IMR-90 (cell line): ENCODE data around the gene SHLD1. TPM values are rescaled to one million over a fixed set of nuclear protein-coding genes. Genes with fewer than 3 reads are reported as not detected.

ENCODE experiments used
- ATAC-seq: fragments of 200-7000 bp; cut with Tn5 transposase; 2 replicates; pipeline ENCODE4 v1.9.1; 2020; ENCODE audit warnings: low read depth, mild to moderate bottlenecking, moderate library complexity
- BruUV-seq: library from RNA; stranded (reverse); fragments of 400-500 nt; replicated peaks from 2 replicates; lab custom pipeline; 2021; lab: Mats Ljungman, UMichigan
- CTCF ChIA-PET: fragments of 300-600 bp; formaldehyde crosslinking; extraction: SDS; loops from one replicate; lab custom pipeline; 2021; ENCODE audit warnings: antibody characterized with exemption; lab: Yijun Ruan, JAX
- POLR2A ChIA-PET: fragments of 300-600 bp; sonication (Branson Sonifier 250); formaldehyde crosslinking; loops from one replicate; lab custom pipeline; 2022; ENCODE audit warnings: antibody characterized with exemption; ENCODE audit not compliant: unreplicated experiment; lab: Charles Lee
- DNase-seq: peaks from one replicate; pipeline ENCODE4 v3.0.0; 2013
- H2AFZ ChIP-seq: replicated peaks from 2 replicates; pipeline ENCODE3; 2013; ENCODE audit warnings: low read length, mild to moderate bottlenecking; ENCODE audit not compliant: poor library complexity
- H2AK5ac ChIP-seq: 2 replicates; pipeline ENCODE4 v1.6.1; 2013; ENCODE audit warnings: low read depth, low read length, inconsistent platforms
- H2AK9ac ChIP-seq: replicated peaks from 2 replicates; pipeline ENCODE3; 2013; ENCODE audit warnings: mild to moderate bottlenecking, low read depth, low read length, moderate library complexity; ENCODE audit not compliant: poor library complexity
- H2BK120ac ChIP-seq: 2 replicates; pipeline ENCODE4 v1.6.1; 2013; ENCODE audit warnings: low read depth, low read length, inconsistent platforms
- H2BK15ac ChIP-seq: 3 replicates; pipeline ENCODE4 v1.6.1; 2013; ENCODE audit warnings: low read depth, low read length, inconsistent platforms
- H2BK20ac ChIP-seq: 2 replicates; pipeline ENCODE4 v1.6.1; 2013; ENCODE audit warnings: low read depth, mild to moderate bottlenecking, inconsistent platforms, low read length, moderate library complexity
- H2BK5ac ChIP-seq: 2 replicates; pipeline ENCODE4 v1.6.1; 2013; ENCODE audit warnings: mild to moderate bottlenecking, low read depth, low read length, inconsistent platforms; ENCODE audit not compliant: poor library complexity, severe bottlenecking
- H3K14ac ChIP-seq: replicated peaks from 2 replicates; pipeline ENCODE4 v1.6.1; 2013; ENCODE audit warnings: low read depth, low read length, inconsistent platforms
- H3K18ac ChIP-seq: 2 replicates; pipeline ENCODE4 v1.6.1; 2013; ENCODE audit warnings: low read depth, low read length, control low read depth
- H3K23ac ChIP-seq: 2 replicates; pipeline ENCODE4 v1.6.1; 2013; ENCODE audit warnings: low read depth, low read length, inconsistent platforms
- H3K27ac ChIP-seq: 2 replicates; pipeline ENCODE4 v1.5.1; 2013; ENCODE audit warnings: mild to moderate bottlenecking, control low read depth, low read length; ENCODE audit not compliant: insufficient read depth
- H3K27me3 ChIP-seq: 2 replicates; pipeline ENCODE4 v1.6.1; 2013; ENCODE audit warnings: low read length; ENCODE audit not compliant: control insufficient read depth, insufficient read depth
- H3K36me3 ChIP-seq: 2 replicates; pipeline ENCODE4 v1.6.1; 2013; ENCODE audit warnings: low read length, mixed read lengths; ENCODE audit not compliant: control insufficient read depth, insufficient read depth
- H3K4ac ChIP-seq: 2 replicates; pipeline ENCODE4 v1.6.1; 2013; ENCODE audit warnings: low read depth, low read length, inconsistent platforms
- H3K4me1 ChIP-seq: 2 replicates; pipeline ENCODE4 v1.6.1; 2013; ENCODE audit warnings: low read length, mixed read lengths; ENCODE audit not compliant: control insufficient read depth, insufficient read depth
- H3K4me2 ChIP-seq: 2 replicates; pipeline ENCODE4 v1.6.1; 2013; ENCODE audit warnings: low read depth, mild to moderate bottlenecking, control low read depth, low read length, moderate library complexity
- H3K4me3 ChIP-seq: 2 replicates; pipeline ENCODE4 v1.5.1; 2013; ENCODE audit warnings: low read depth, mild to moderate bottlenecking, control low read depth, low read length, moderate library complexity; ENCODE audit not compliant: insufficient read depth
- H3K56ac ChIP-seq: 2 replicates; pipeline ENCODE4 v1.6.1; 2013; ENCODE audit warnings: low read length, inconsistent platforms; ENCODE audit not compliant: insufficient read depth; ENCODE audit errors: extremely low read depth
- H3K79me1 ChIP-seq, 2 experiments: 2 replicates each; pipeline ENCODE4 v1.6.1; 2013; ENCODE audit warnings: low read length in 2 of 2, inconsistent platforms in 1 of 2, low read depth in 1 of 2
- H3K9ac ChIP-seq: 2 replicates; pipeline ENCODE4 v1.6.1; 2013; ENCODE audit warnings: low read depth, low read length, control low read depth
- H3K9me1 ChIP-seq: 2 replicates; pipeline ENCODE4 v1.6.1; 2013; ENCODE audit warnings: low read length, inconsistent platforms; ENCODE audit not compliant: insufficient read depth
- H3K9me3 ChIP-seq: 2 replicates; pipeline ENCODE4 v1.6.1; 2013; ENCODE audit warnings: low read length; ENCODE audit not compliant: control insufficient read depth, insufficient read depth
- H4K20me1 ChIP-seq: 2 replicates; pipeline ENCODE4 v1.6.1; 2013; ENCODE audit warnings: low read length, inconsistent platforms; ENCODE audit not compliant: insufficient read depth
- H4K5ac ChIP-seq: 2 replicates; pipeline ENCODE4 v1.6.1; 2013; ENCODE audit warnings: mild to moderate bottlenecking, low read depth, low read length, control low read depth
- H4K8ac ChIP-seq, 2 experiments: 2 replicates each; pipeline ENCODE4 v1.6.1; 2013; ENCODE audit warnings: low read depth in 2 of 2, low read length in 2 of 2, control low read depth in 1 of 2, inconsistent platforms in 1 of 2
- H4K91ac ChIP-seq: 2 replicates; pipeline ENCODE4 v1.6.1; 2013; ENCODE audit warnings: low read depth, low read length, inconsistent platforms; ENCODE audit not compliant: insufficient read depth
- BHLHE40 ChIP-seq: fragments of 150-350 bp; IDR thresholded peaks from 2 replicates; pipeline ENCODE4 v1.6.1; 2016; ENCODE audit warnings: mild to moderate bottlenecking, low read depth, low read length
- CEBPB ChIP-seq: IDR thresholded peaks from 2 replicates; pipeline ENCODE4 v1.6.1; 2012; ENCODE audit warnings: low read depth, low read length, improper control_type of control experiment
- FOS ChIP-seq: fragments of 150-350 bp; IDR thresholded peaks from 2 replicates; pipeline ENCODE4 v1.6.1; 2016; ENCODE audit warnings: low read depth, low read length
- MAFK ChIP-seq: IDR thresholded peaks from 2 replicates; pipeline ENCODE4 v1.6.1; 2012; ENCODE audit warnings: low read depth, low read length, improper control_type of control experiment
- MAZ ChIP-seq: IDR thresholded peaks from 2 replicates; pipeline ENCODE4 v1.6.1; 2012; ENCODE audit warnings: low read depth, mild to moderate bottlenecking, low read length, improper control_type of control experiment, moderate library complexity, borderline replicate concordance
- MXI1 ChIP-seq: IDR thresholded peaks from 2 replicates; pipeline ENCODE4 v1.6.1; 2012; ENCODE audit warnings: low read depth, mild to moderate bottlenecking, low read length, moderate library complexity, borderline replicate concordance
- NFE2L2 ChIP-seq: fragments of 150-350 bp; IDR thresholded peaks from 2 replicates; pipeline ENCODE4 v1.6.1; 2016; ENCODE audit warnings: low read depth, mild to moderate bottlenecking, low read length
- POLR2A ChIP-seq: IDR thresholded peaks from 2 replicates; pipeline ENCODE4 v1.6.1; 2012; ENCODE audit warnings: mild to moderate bottlenecking, low read depth, low read length
- RAD21 ChIP-seq: IDR thresholded peaks from 2 replicates; pipeline ENCODE4 v1.6.1; 2012; ENCODE audit warnings: low read length, improper control_type of control experiment
- RCOR1 ChIP-seq: IDR thresholded peaks from 2 replicates; pipeline ENCODE4 v1.6.1; 2012; ENCODE audit warnings: mild to moderate bottlenecking, low read length, improper control_type of control experiment; ENCODE audit not compliant: insufficient replicate concordance
- RFX5 ChIP-seq: IDR thresholded peaks from 2 replicates; pipeline ENCODE4 v1.8.0; 2012; ENCODE audit warnings: low read depth, mild to moderate bottlenecking, low read length, moderate library complexity
- SMC3 ChIP-seq: fragments of 150-350 bp; IDR thresholded peaks from 2 replicates; pipeline ENCODE4 v1.6.1; 2016; ENCODE audit warnings: low read depth, mild to moderate bottlenecking, antibody characterized with exemption, low read length, moderate library complexity
- WGBS, 2 experiments: methylation state at CpG; one replicate each; pipeline versions ENCODE4 v1.1.5 to v1.1.7; 2013; ENCODE audit warnings: missing lambda C conversion rate in 2 of 2; ENCODE audit not compliant: insufficient read length in 1 of 2; ENCODE audit errors: extremely low coverage in 2 of 2; 5-methylcytosine and 5-hydroxymethylcytosine counted together
- dilution Hi-C: fragments of 300-500 bp; cut with HindIII; formaldehyde crosslinking; loops from one replicate; pipeline ENCODE4 v1.14.3; 2018; ENCODE audit warnings: low sequenced_read_pairs; ENCODE audit not compliant: unreplicated experiment
- in situ Hi-C: fragments of 300-500 bp; cut with MboI; formaldehyde crosslinking; loops from 3 replicates; pipeline ENCODE4 v1.14.3; 2019; ENCODE audit warnings: low sequenced_read_pairs, inconsistent platforms, mixed read lengths
- intact Hi-C: fragments of 100-400 bp; cut with micrococcal nuclease; formaldehyde crosslinking; loops from 2 replicates; pipeline ENCODE4 v1.10.0; 2022
- polyA plus RNA-seq, 3 experiments: library from polyadenylated mRNA; depleted of rRNA; stranded (reverse); fragments of >200 nt; gene quantifications; 2 replicates each; pipeline ENCODE4 v1.2.3, GENCODE V29; 2012; ENCODE audit warnings: low replicate concordance in 1 of 3
- total RNA-seq: library from RNA; depleted of rRNA; stranded (reverse); fragments of >200 nt; gene quantifications from 2 replicates; pipeline ENCODE4 v1.2.3, GENCODE V29; 2012
- TF ChIP-seq, protein P1 (sequence below): conservative IDR thresholded peaks from 2 replicates; pipeline ENCODE4 v1.5.1; 2012; ENCODE audit warnings: mild to moderate bottlenecking, low read depth, low read length, improper control_type of control experiment
- TF ChIP-seq, protein P2 (sequence below): fragments of 150-350 bp; IDR thresholded peaks from 2 replicates; pipeline ENCODE4 v1.6.1; 2016; ENCODE audit warnings: low read depth, mild to moderate bottlenecking, low read length, moderate library complexity, borderline replicate concordance
- TF ChIP-seq, protein P3 (sequence below): fragments of 150-350 bp; IDR thresholded peaks from 2 replicates; pipeline ENCODE4 v1.6.1; 2017; ENCODE audit warnings: mild to moderate bottlenecking, antibody characterized with exemption, low read length, low read depth

The SHLD1 gene
- total and polyA plus RNA-seq, 2 of the 4 experiments (the other 2 are of a cell fraction), result 2.6 to 3.0 TPM

DNA sequence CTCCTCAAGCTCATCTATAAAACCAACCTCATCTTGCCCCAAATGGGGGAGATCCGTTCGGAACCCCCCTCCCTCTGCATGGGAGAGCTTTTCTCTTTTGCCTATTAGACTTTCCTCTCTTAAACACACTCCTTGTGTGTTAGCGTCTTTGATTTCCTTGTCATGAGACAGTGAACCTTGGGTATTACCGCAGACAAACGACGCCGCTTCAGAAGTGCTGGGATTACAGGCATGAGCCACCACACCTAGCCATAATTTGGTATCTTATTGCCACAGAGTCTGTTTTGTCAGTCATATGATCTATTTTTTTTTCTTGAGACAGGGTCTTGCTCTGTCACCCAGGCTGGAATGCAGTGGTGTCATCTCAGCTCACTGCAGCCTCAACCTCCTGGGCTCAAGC lies 3.6 kb downstream of the SHLD1 start:
- no peaks in the 10 kb centered on the region for H3K9me1 ChIP-seq
- H3K79me1 ChIP-seq, result peaks cover 0 to 7% of the 10 kb centered on the region in 2 experiments; a peak in 1 of 4 replicates
- no peak overlapping the region for H2AK5ac ChIP-seq
- no peak overlapping the region for H2BK120ac ChIP-seq
- intact Hi-C loops (no loop called here), in situ Hi-C loops (no loop called here), dilution Hi-C loops (no loop called here)
- H4K20me1 ChIP-seq, result no peaks in the 10 kb centered on the region
- H2AK9ac ChIP-seq, result no peak overlapping the region
- no peaks in the 10 kb centered on the region for H3K27me3 ChIP-seq
- no peak overlapping the region for H3K18ac ChIP-seq
- no peak overlapping the region for H2AFZ ChIP-seq
- no peak overlapping the region for H3K27ac ChIP-seq
- H2BK20ac ChIP-seq, result no peak overlapping the region
- no peak overlapping the region for H3K9ac ChIP-seq
- TF ChIP-seq NFE2L2, result no peak
- TF ChIP-seq, protein P1, sequence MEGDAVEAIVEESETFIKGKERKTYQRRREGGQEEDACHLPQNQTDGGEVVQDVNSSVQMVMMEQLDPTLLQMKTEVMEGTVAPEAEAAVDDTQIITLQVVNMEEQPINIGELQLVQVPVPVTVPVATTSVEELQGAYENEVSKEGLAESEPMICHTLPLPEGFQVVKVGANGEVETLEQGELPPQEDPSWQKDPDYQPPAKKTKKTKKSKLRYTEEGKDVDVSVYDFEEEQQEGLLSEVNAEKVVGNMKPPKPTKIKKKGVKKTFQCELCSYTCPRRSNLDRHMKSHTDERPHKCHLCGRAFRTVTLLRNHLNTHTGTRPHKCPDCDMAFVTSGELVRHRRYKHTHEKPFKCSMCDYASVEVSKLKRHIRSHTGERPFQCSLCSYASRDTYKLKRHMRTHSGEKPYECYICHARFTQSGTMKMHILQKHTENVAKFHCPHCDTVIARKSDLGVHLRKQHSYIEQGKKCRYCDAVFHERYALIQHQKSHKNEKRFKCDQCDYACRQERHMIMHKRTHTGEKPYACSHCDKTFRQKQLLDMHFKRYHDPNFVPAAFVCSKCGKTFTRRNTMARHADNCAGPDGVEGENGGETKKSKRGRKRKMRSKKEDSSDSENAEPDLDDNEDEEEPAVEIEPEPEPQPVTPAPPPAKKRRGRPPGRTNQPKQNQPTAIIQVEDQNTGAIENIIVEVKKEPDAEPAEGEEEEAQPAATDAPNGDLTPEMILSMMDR, result no peak
- no peak for TF ChIP-seq CEBPB
- no peak for TF ChIP-seq MXI1
- TF ChIP-seq RCOR1, result no peak
- no peak for TF ChIP-seq RFX5
- TF ChIP-seq, protein P2, sequence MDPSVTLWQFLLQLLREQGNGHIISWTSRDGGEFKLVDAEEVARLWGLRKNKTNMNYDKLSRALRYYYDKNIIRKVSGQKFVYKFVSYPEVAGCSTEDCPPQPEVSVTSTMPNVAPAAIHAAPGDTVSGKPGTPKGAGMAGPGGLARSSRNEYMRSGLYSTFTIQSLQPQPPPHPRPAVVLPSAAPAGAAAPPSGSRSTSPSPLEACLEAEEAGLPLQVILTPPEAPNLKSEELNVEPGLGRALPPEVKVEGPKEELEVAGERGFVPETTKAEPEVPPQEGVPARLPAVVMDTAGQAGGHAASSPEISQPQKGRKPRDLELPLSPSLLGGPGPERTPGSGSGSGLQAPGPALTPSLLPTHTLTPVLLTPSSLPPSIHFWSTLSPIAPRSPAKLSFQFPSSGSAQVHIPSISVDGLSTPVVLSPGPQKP, result no peak
- TF ChIP-seq FOS, result no peak
- TF ChIP-seq MAFK, result no peak
- no peak for TF ChIP-seq RAD21
- no peak for TF ChIP-seq MAZ
- TF ChIP-seq, protein P3, sequence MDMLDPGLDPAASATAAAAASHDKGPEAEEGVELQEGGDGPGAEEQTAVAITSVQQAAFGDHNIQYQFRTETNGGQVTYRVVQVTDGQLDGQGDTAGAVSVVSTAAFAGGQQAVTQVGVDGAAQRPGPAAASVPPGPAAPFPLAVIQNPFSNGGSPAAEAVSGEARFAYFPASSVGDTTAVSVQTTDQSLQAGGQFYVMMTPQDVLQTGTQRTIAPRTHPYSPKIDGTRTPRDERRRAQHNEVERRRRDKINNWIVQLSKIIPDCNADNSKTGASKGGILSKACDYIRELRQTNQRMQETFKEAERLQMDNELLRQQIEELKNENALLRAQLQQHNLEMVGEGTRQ, result no peak
- TF ChIP-seq BHLHE40, result no peak
- no peak for TF ChIP-seq SMC3
- TF ChIP-seq POLR2A, result no peak
- no peak overlapping the region for H2BK5ac ChIP-seq
- no peak overlapping the region for H4K8ac ChIP-seq
- BruUV-seq, result no TSS peak
- H4K5ac ChIP-seq, result no peak overlapping the region
- H2BK15ac ChIP-seq, result no peak overlapping the region
- H3K56ac ChIP-seq, result no peak overlapping the region
- no peak overlapping the region for H4K91ac ChIP-seq
- H3K14ac ChIP-seq, result no peak overlapping the region
- ChIA-PET POLR2A (no interaction called here), CTCF (no interaction called here)
- peaks cover 3% of the 10 kb centered on the region; the same call in 1 of the 2 replicates for H3K4me1 ChIP-seq
- H3K4me3 ChIP-seq, result no peak overlapping the region
- no peaks in the 10 kb centered on the region for H3K36me3 ChIP-seq
- DNase-seq, result no peak
- no peak overlapping the region for H3K4me2 ChIP-seq
- no peak overlapping the region for H3K4ac ChIP-seq
- ATAC-seq, result no peak
- no peak overlapping the region for H3K23ac ChIP-seq
- no peaks in the 10 kb centered on the region for H3K9me3 ChIP-seq
- WGBS, 2 experiments, result no CpG with 5 or more reads among the region's 7 CpGs
